ENCODE data around the gene NMRK2.

Gene NMRK2

GRCh38 chr19:3982701-3983541 is 50.1 kb downstream of the NMRK2 start:
- DNase-seq, result no peak

DNA sequence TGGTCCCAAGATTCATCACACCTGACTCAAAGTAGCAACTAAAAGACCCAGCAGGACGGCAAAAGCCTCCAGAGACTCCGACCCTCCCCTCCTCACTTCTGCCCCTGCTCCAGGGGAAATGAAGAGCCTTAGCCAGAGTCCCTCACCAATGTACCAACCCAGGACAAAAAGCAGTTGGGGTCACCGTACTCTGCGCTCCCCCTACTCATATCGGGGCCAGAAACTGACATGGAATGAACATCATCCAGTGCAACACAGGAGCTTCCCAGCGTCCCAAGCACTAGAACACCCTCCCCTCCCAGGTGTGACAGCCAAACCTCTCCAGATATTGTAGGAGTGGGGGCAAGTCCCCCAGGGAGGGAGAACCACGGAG is 50.7 kb downstream of the NMRK2 start:
- DNase-seq, result no peak

GRCh38 chr19:3983936-3984583 is 51.2 kb downstream of the NMRK2 start:
- DNase-seq, result no peak

GRCh38 chr19:3984584-3984907 is 51.7 kb downstream of the NMRK2 start:
- DNase-seq, result no peak

DNA sequence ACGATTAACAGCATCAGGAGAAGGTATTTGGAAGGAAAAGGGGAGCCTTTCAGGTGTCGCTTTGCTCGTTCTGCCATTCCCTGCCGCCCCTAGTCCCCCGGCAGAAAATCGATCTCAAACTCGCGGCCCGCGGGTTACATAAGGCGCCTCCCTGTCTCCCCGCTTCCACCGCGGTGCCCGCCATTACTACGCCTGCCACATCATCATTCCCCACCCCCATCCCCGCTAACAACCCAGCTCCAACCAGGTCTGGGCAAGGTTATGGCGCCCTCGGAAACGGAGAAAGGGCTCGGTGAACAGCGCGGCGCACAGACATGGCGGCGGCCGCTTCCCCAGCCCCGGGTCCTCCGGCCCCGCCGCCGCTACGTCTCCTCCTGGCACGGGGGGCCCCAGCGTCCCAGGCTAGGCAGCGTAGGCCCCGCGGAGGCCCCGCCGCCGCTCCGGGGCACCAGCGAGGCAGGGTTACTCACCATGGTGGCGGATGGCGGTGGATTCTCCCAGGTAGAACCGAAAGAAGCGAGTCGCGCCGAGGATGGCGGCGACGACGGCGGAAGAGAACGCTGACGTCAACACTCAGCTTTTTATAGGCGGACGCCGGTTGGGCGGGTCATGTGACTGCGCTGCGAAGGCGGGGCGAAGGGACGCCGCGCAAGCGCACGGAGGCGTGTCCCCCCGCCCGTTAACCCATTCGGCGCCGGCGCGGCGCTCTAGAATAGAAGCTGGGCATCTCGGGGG is 52.2 kb downstream of the NMRK2 start, which contains the start of gene EEF2:
TSS of gene EEF2 (minus strand) at position 556 of the 735 bp plus-strand sequence. CDS start at position 473, 83 bp downstream.
- DNase-seq, result peak; percentile 91

DNA sequence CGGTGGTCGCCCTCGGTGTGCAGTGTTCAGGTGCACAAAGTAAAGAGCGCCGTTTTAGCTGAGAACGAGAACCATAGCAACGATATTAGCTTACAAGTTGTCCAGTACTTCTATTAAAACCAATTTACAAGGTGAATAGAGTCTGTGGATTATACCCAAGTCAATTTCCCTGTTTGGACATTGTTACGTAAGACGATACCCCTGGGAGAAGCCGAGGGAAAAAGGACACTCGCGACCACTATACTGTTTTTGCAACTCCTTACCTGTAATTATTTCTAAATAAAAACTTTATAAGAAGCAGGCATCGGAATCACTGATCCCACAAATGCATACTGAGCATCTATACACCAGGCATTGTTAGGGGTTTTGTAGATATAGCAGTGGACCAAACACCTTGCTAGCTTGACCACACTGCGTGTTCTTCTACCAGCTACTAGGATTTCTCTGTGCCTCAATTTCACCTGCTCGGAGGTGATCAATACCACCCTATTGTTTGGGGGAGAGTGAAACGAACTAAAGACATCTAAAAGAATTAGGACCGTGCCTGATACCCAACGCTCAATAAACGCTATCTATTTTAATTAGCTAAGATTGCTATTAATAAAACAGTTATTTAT is 52.9 kb downstream of the NMRK2 start:
- no peak for DNase-seq

DNA sequence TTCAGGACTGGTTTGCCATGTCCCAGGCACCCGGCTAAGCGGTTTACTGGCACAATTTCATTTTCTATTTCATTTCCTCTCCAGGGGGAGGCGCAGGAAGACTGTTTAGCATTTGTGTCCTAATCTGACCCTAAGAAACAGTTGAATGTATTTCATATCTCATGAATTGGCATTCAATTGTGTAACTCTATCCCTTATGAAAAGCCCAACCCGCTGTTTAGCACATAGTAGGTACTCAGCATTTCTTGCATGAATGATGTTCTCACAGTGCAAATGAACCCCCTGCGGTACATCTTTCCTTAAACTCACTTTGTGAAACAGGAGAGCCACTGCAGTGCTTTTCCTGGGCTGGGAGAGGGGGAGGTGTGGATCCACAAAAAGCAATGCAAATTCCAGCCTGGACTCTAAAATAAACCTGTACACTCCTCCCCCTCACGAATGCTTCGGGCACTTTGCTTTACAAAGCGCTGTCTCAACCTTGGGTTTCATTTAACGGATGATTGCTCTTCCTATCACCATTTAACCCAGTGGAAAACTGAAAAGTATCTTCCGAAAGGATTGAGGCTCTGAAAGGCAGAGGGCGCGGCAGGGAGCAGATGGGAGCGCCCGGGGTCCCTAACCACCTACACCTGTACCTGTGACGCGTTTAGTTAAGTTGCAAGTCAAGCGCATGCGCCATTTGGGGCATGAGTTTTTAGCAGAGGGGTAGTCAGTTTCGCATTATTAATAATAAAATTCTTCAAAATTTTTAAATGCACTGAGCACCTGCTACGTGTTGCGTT is 53.6 kb downstream of the NMRK2 start:
- peak; percentile 81 for DNase-seq

- peak; percentile 87 for DNase-seq
These were observed 54.9 kb downstream of the NMRK2 start for GRCh38 chr19:3987619-3988371.

GRCh38 chr19:3990815-3991117 is 57.9 kb downstream of the NMRK2 start:
- no peak for DNase-seq

Measured in NCI-H1436 (cell line).